ENCODE measurements around the gene PPP1R3E. TPM values are rescaled to one million over a fixed set of nuclear protein-coding genes. Genes with fewer than 3 reads are reported as not detected.
"Not testable (repeated sequence)": the region's sequence is repeated elsewhere in the genome, so short reads cannot be mapped to it uniquely, and the experiment has no call there.

Gene PPP1R3E
- total RNA-seq, 2 donors from 2014 or later, result 5.4 to 9.6 TPM

GRCh38 chr14:23286020-23286901 is 16.4 kb downstream of the PPP1R3E start, which contains the start of gene HOMEZ:
HOMEZ (minus strand) TSS chr14:23286132; CDS start chr14:23285952, 180 bp downstream.
- intact Hi-C loops (cut with DNase I), result no loop called here
- no peaks in the 10 kb centered on the region for H3K36me3 ChIP-seq (replicated peaks in 1 of 2; ENCODE audit: insufficient read depth in 1 of 2, low read depth in 2 of 2)
- H3K4me3 ChIP-seq, result peak within 1 kb of the TSS; percentile 72 to 86
- no peaks in the 10 kb centered on the region for H3K27me3 ChIP-seq
- peak within 1 kb of the TSS; percentile 86 to 95 (median 93) for H3K27ac ChIP-seq
- TF ChIP-seq POLR2A (IDR thresholded peaks at IDR 0.05) (peak; percentile 82 to 95 (median 90)), CTCF (IDR thresholded peaks at IDR 0.05) (peak in 2 of 7 experiments; percentile 28 to 31)
- 0 to 3% methylated on average over 7 to 51 of the region's 53 CpGs for WGBS, 2 donors
- peak; percentile 99 for ATAC-seq
- H3K9me3 ChIP-seq, result no peaks in the 10 kb centered on the region
- H3K4me1 ChIP-seq, result peaks cover 31% of the 10 kb centered on the region
- DNase-seq, result peak; percentile 99

DNA sequence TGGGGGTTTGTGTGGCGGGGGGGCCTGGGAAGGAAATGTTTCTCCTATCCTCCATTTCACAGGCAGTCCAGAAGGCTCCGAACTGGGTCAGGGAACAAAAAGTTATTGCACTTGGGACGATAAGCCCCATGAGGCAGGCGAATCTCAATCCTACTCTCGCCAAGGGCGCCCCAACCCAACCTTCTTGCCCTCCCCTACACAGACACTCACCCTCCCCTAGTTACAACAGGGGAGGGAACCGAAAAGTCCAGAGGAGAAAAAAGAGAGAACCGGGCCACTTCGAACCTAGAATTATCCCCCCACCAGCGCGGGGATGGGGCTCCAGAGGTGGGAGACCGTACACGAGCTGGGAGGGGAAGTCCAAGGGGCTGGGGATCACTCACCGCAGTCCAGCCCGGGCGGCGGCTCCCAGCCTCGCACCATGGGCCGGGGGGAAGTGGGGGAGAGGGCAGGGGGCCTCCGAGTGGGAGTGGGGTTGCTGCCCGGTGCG is 17.1 kb downstream of the PPP1R3E start:
- Histone ChIP-seq H3K36me3 (replicated peaks in 1 of 2; ENCODE audit: insufficient read depth in 1 of 2, low read depth in 2 of 2) (no peaks in the 10 kb centered on the region), H3K9me3 (no peaks in the 10 kb centered on the region), H3K27ac (peak overlapping the region; percentile 76 to 95 (median 93)), H3K4me1 (peaks cover 31% of the 10 kb centered on the region), H3K4me3 (peak overlapping the region; percentile 72 to 86), H3K27me3 (no peaks in the 10 kb centered on the region)
- DNase-seq (no peak), ATAC-seq (peak; percentile 30)
- intact Hi-C loops (cut with DNase I), result no loop called here
- WGBS, 2 donors, result 0% methylated on average over 15 to 22 of the region's 22 CpGs
- no peak for TF ChIP-seq POLR2A (IDR thresholded peaks at IDR 0.05)
- no peak for TF ChIP-seq CTCF (IDR thresholded peaks at IDR 0.05)

DNA sequence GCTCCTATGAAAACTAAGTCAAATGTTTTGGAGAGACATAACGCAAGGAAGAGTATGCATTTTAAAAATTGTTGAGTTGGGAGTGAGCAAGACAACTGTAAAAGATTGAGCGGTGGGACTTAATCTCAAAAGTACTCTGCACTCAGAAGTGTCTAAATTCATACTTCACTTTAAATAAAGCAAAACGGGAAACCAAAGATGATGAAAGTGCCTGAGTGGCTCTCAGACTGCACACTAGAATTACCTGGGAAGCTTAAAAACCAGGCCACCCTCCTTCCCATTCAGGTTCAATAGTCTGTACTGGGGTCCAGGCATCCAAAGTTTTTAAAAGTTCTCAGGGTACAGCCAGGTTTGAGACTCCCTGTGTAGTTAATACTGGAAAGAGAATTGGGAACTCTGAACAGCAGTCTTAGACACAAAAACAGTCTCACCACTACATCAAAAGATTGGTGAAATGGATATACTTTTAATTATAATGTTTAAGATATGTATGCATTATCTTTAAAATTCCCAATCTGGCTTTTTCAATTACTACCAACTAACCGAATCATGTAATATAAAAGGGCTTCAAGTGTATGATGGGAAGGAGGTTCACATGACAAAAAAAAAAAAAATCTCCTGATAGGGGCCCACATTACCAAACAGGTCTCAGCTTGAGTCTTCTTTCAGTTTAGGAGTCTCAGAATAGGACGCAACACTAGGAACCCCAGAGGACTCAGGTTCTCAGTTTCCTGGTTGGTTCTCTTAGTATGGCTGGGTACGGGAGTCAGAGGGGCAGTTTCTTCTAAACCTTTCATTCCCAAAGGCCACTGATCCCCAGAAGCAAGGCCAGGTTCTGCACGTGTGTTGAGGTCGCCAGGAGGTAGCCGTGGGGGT is 17.8 kb downstream of the PPP1R3E start:
- Histone ChIP-seq H3K27ac (peak overlapping the region; percentile 76 to 95 (median 93)), H3K27me3 (no peaks in the 10 kb centered on the region), H3K9me3 (no peaks in the 10 kb centered on the region), H3K4me1 (peaks cover 31% of the 10 kb centered on the region), H3K4me3 (peak overlapping the region; percentile 72 to 86), H3K36me3 (replicated peaks in 1 of 2; ENCODE audit: insufficient read depth in 1 of 2, low read depth in 2 of 2) (no peaks in the 10 kb centered on the region)
- 24 to 25% methylated on average over 9 of the region's 9 CpGs for WGBS, 2 donors
- intact Hi-C loops (cut with DNase I), result no loop called here
- TF ChIP-seq CTCF (IDR thresholded peaks at IDR 0.05), result no peak
- TF ChIP-seq POLR2A (IDR thresholded peaks at IDR 0.05), result no peak
- no peak for DNase-seq
- no peak for ATAC-seq

DNA sequence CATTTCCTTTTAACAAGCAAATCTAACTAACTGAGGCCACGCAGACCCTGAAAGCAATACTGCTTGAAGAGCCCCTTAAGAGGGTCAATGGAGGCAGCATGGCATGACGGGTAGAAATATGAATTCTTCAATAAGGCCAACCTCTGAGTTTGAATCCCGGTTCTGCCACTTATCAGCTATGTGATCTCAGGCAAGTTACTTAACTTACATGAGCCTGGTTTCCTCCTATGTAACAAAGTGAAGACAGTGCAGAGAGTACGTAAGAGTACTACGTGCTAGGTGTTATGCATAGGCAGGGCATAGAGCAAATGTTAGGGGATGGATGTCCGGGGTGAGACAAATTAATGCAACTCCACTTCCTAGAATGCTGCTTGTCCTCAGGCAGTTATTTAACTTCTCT is 21.4 kb downstream of the PPP1R3E start:
- WGBS, 2 donors, result 91 to 93% methylated on average over 6 of the region's 6 CpGs
- ATAC-seq (no peak), DNase-seq (no peak)
- TF ChIP-seq CTCF (IDR thresholded peaks at IDR 0.05) (no peak), POLR2A (IDR thresholded peaks at IDR 0.05) (no peak)
- Histone ChIP-seq H3K27me3 (no peaks in the 10 kb centered on the region), H3K27ac (no peak overlapping the region), H3K4me3 (no peak overlapping the region), H3K9me3 (no peaks in the 10 kb centered on the region), H3K36me3 (replicated peaks in 1 of 2; ENCODE audit: insufficient read depth in 1 of 2, low read depth in 2 of 2) (no peaks in the 10 kb centered on the region), H3K4me1 (peaks cover 17% of the 10 kb centered on the region)
- intact Hi-C loops (cut with DNase I), result no loop called here

DNA sequence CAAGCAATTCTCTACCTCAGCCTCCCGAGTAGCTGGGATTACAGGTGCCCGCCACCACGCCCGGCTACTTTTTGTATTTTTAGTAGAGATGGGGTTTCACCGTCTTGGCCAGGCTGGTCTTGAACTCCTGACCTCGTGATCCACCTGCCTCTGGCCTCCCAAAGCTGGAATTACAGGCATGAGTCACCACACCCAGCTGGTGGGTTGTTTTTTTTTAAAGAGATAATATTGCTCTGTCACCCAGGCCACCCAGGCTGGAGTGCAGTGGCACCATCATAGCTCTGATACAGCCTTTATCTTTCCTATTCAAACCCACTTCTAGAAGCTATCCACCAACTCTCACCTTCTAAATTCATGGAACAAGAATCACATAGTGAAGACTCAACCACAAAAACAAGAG is 24.7 kb downstream of the PPP1R3E start:
- H3K36me3 ChIP-seq (replicated peaks in 1 of 2; ENCODE audit: insufficient read depth in 1 of 2, low read depth in 2 of 2); DNase-seq; H3K27ac ChIP-seq; H3K9me3 ChIP-seq; H3K27me3 ChIP-seq; ATAC-seq; H3K4me1 ChIP-seq; H3K4me3 ChIP-seq; intact Hi-C loops (cut with DNase I): not testable (repeated sequence)
- 97% methylated on average over 6 of the region's 6 CpGs for WGBS, 2 donors

Data from body of pancreas (tissue), 4 donors.